ENCODE measurements around the gene IRAK3.
A peak's percentile ranks its signal among the peaks of the same experiment; 100 is the strongest.

Gene IRAK3

GRCh38 chr12:66188584-66189485, at the start of gene IRAK3:
TSS of gene IRAK3 (plus strand) at chr12:66189214. CDS start at chr12:66189300, 86 bp downstream.
- no peak for DNase-seq (ENCODE audit: low read depth)

DNA sequence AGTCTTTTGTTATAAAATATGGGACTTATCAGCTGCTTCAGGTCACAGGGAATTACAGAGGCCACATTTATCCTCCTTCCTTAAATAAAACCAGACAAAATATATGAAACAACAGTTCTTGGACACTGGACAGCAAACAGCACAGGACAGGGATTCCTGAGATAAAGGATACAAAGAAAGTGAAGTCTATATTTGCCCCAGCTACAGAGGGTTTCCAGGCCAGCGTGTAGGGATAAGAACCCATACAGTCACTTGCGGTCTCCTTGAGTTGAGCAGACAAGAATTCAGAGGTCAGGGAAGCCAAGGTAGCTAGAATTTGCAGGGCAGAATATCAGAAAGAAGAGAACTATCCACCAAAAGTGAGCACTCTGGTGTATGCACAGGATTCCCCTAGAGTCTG, 49.7 kb upstream of the IRAK3 start:
- DNase-seq (ENCODE audit: low read depth) = no peak

GRCh38 chr12:66140731-66141130, 48.3 kb upstream of the IRAK3 start:
- no peak for DNase-seq (ENCODE audit: low read depth)

DNA sequence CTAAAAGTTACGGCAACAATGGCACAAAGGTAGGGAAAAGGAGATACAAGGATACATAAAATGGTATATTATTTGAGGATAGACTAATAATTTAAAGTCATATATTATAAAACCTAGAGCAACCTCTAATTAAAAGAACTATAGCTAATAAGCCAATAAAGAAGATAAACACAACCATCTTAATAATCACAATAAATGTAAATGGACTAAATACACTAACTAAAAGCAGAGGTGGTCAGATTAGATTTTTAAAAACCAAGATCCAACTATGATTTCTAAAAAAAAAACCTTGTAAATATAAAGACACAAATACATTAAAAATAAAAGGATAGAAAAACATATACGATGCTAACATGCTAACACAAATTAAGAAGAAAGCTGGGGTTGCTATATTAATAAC, 47.7 kb upstream of the IRAK3 start:
- no peak for DNase-seq (ENCODE audit: low read depth)

DNA sequence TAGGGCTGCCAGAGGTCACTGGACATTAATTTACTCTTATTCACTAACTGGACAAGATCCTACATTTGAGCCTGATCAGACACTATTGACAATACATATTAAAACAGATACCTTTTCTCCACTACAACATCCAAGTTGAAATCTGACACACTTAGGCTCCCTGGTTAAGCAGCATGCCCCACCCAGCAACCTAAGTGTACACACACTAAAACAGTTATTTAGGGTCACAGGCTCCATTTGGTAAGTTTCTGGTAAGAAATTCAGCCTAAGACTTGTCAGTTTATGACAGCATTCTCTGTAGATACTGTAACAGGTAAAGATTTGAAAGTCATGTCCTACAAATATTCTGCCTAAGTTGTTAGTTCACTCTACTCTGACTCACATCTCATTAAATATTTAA, 46.2 kb upstream of the IRAK3 start:
- no peak for DNase-seq (ENCODE audit: low read depth)

- DNase-seq (ENCODE audit: low read depth) = no peak
Measured at GRCh38 chr12:66143868-66144267, 45.1 kb upstream of the IRAK3 start.

DNA sequence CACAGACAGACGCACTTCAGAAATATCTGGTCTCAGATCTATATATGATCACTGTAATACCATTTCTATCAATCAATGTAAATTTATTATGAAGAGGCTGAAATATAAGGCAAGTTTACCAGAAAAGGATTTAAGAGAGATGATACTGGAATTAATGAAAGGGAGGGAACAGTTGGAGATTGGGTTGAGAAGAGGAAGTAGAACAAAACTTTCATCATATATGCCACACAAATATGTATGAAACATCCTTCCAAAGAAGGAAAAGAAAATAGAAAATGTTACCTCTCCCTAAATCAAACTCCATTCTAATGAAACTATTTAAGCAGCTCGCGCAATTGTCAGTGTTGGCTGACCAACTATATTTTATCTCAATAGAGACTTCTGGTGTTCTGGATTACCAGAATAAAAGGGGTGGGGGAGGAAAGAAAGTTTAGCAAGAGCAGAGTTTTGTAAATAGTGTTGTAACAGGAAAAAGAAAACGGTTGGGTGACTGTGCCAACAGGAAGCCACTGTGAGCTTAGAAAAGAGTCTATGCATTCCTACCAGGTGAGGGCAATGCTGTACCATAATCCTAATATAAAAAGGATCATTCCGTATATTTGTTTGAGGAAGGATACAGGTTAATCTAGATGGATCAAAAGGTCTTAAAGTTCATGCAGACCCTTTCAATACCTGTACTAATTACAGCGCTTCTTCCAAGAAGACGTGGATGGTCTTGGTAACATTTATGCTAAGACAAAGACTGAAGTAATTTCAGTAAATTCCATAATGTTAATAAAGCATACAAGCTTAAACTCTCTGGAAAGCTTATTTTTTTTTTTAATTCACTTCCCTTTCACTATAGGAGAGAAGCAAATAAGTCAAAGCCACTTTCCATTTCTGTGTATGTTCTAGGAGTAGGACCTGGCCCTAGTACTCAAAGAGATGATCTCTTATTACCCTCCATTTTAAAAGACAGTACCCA, 43.9 kb upstream of the IRAK3 start:
- no peak for DNase-seq (ENCODE audit: low read depth)

- no peak for DNase-seq (ENCODE audit: low read depth)
Measured at GRCh38 chr12:66149702-66150398, 39.2 kb upstream of the IRAK3 start.

- DNase-seq (ENCODE audit: low read depth) = no peak
Measured at GRCh38 chr12:66152732-66153131, 36.3 kb upstream of the IRAK3 start.

- no peak for DNase-seq (ENCODE audit: low read depth)
Measured at GRCh38 chr12:66154776-66155175, 34.2 kb upstream of the IRAK3 start.

DNA sequence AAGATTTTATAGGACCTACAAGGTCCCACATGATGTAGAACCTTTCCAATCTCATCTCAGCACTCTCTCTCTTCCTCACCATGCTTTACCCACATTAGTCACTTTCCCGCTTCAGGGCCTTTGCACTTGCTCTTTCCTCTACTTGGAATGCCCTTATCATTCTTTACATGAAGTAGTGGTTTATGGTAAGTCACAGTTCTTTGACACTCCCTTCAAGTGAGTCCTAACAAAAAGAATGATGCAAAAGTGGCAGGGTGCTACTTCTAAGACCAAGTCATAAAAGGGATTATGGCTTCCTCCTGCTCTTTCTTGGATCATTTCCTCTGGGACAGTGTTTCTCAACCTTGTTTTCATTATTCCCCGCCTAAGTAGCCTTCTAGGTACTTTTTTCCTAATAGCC, 32.4 kb upstream of the IRAK3 start:
- DNase-seq (ENCODE audit: low read depth) = no peak

DNA sequence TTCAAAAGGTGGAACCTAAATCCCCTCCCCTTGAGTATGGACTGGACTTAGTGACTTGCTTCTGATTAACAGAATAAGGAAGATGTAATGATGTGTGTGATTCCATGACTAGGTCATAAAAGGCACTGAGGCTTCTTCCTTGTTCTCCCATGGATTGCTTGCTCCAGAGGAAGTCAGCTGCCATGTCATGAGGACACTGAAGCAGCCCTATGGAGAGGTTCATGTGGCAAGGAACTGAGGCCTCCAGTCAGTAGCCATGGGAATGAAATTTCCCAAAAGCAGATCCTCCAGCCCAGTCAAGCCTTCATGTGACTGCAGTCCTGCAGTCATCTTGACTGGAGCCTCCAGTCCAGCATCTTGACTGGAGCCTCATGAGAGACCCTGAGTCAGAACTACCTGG, 29.9 kb upstream of the IRAK3 start:
- no peak for DNase-seq (ENCODE audit: low read depth)

- no peak for DNase-seq (ENCODE audit: low read depth)
Measured at GRCh38 chr12:66160704-66161103, 28.3 kb upstream of the IRAK3 start.

DNA sequence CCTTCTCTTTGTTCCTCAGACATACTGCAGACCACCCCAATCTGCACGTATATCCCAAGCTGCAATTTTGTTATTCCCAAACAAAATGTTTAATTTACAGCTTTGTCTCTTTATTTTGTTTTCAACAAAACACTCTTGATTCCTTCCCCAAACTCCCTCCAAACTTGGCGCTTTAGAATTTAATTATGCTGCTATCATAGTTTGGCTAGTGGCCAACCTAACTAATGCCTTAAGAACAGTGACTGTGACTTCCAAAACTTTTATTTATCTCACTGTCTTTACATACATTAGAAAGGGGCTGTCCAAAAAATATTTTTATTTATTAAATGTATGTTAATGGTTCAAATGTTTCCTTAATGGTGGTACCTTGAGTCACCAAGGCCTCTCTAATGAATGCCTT, 26.3 kb upstream of the IRAK3 start:
- DNase-seq (ENCODE audit: low read depth) = no peak

- DNase-seq (ENCODE audit: low read depth) = no peak
Measured at GRCh38 chr12:66163289-66163688, 25.7 kb upstream of the IRAK3 start.

GRCh38 chr12:66164349-66164821, 24.6 kb upstream of the IRAK3 start:
- no peak for DNase-seq (ENCODE audit: low read depth)

DNA sequence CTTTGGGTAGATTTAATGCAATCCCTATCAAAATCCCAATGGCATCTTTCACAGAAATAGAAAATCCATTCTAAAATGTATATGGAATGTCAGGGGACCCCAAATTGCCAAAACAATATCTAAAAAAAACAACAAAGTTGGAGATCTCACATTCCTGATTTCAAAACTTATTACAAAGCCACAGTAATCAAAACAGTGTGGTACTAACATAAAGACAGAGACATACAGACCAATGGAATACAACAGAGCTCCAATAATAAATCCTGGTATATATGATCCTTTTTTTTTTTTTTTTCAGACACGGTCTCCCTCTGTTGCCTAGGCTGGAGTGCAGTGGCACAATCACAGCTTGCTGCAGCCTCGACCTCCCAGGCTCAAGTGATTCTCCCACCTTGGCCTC, 23.9 kb upstream of the IRAK3 start:
- no peak for DNase-seq (ENCODE audit: low read depth)

- no peak for DNase-seq (ENCODE audit: low read depth)
Measured at GRCh38 chr12:66166561-66166960, 22.5 kb upstream of the IRAK3 start.

- no peak for DNase-seq (ENCODE audit: low read depth)
Measured at GRCh38 chr12:66168410-66168809, 20.6 kb upstream of the IRAK3 start.

- DNase-seq (ENCODE audit: low read depth) = peak; percentile 66
Measured at GRCh38 chr12:66169221-66170170, 19.5 kb upstream of the IRAK3 start, which contains the start of gene TMBIM4. TSS of gene TMBIM4 (minus strand) at chr12:66169996. CDS start at chr12:66169951, 45 bp downstream.

DNA sequence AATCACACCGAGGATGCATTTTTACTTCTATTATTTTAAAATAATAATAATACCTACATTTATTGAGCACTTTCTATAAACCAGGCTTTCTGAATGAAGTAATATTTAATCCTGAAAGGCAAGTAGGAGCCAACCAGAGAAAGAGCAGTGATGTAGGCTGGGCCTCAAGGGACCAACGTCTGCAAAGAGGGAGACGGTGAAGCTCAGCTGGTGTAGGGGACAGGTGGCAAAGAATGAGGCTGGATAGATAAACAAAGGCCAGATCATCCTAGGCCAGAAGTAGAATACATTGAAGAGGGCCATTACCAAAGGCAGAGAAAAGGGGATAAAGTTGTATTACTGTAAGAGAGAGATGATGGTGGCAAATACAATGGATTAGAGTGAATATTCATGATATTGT, 18.4 kb upstream of the IRAK3 start:
- no peak for DNase-seq (ENCODE audit: low read depth)

Data from stimulated activated CD8-positive, alpha-beta memory T cell treated with anti-CD3 and anti-CD28 coated beads, Interleukin-15, amount 100 ng/mL, for 1 hour (primary cell).